Prostate gland (tissue), 2 donors: ENCODE results near the gene SCYL3.

ENCODE experiments used
- POLR2A ChIP-seq: fragments of 450-650 bp; IDR thresholded peaks from one replicate; pipeline ENCODE4 v1.6.1; 2016; ENCODE audit warnings: antibody characterized with exemption, mild to moderate bottlenecking
- POLR2AphosphoS5 ChIP-seq: sonication (generic); formaldehyde crosslinking; IDR thresholded peaks from one replicate; pipeline ENCODE4 v1.6.1; 2017; ENCODE audit warnings: antibody characterized with exemption
- TF ChIP-seq, protein P1 (sequence below), 4 experiments: fragments of 200-600 bp in 2 of 4; fragments of 450-650 bp in 2 of 4; sonication (generic) in 2 of 4; IDR thresholded peaks; 1 replicate in 3 of 4; 2 replicates in 1 of 4; pipeline ENCODE4 v1.5.1; 2016 to 2019; ENCODE audit warnings: antibody characterized with exemption in 4 of 4, mild to moderate bottlenecking in 2 of 4, moderate library complexity in 2 of 4

DNA sequence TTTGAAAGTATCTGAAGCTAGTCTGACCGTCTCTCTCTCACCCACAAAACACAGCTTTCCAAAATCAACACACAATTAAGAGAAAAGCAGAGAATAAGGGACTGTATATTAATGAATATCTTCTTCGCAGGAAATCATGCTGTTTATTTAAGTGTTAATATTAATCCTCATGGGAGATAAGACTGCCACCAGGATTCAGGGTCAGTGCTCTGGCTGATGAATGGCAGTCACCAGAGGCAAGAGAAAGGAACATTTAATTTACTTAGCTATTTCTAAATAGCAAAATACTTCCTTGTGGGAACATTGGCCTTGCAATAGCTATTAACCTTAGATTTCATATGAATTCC lies 2.2 kb downstream of the SCYL3 start:
- TF ChIP-seq POLR2AphosphoS5: no peak
- TF ChIP-seq, protein P1, sequence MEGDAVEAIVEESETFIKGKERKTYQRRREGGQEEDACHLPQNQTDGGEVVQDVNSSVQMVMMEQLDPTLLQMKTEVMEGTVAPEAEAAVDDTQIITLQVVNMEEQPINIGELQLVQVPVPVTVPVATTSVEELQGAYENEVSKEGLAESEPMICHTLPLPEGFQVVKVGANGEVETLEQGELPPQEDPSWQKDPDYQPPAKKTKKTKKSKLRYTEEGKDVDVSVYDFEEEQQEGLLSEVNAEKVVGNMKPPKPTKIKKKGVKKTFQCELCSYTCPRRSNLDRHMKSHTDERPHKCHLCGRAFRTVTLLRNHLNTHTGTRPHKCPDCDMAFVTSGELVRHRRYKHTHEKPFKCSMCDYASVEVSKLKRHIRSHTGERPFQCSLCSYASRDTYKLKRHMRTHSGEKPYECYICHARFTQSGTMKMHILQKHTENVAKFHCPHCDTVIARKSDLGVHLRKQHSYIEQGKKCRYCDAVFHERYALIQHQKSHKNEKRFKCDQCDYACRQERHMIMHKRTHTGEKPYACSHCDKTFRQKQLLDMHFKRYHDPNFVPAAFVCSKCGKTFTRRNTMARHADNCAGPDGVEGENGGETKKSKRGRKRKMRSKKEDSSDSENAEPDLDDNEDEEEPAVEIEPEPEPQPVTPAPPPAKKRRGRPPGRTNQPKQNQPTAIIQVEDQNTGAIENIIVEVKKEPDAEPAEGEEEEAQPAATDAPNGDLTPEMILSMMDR (IDR thresholded peaks at IDR 0.05): no peak
- no peak for TF ChIP-seq POLR2A
